MM.1S (cell line): Measurements from ENCODE around the gene RPL7A.

Experiments used
- CTCF ChIP-seq: fragments of 300-600 bp; sonication (generic); IDR thresholded peaks from 2 replicates; pipeline ENCODE4 v1.5.1; 2016; ENCODE audit warnings: antibody characterized with exemption, low read length, mixed read lengths
- EZH2 ChIP-seq: fragments of 300-600 bp; sonication (generic); optimal IDR thresholded peaks from 2 replicates; pipeline ENCODE3; 2017; ENCODE audit warnings: low read depth, mild to moderate bottlenecking, antibody characterized with exemption, low read length, mixed read lengths
- EZH2phosphoT487 ChIP-seq: fragments of 300-600 bp; sonication (generic); IDR thresholded peaks from 2 replicates; pipeline ENCODE4 v1.6.1; 2018; ENCODE audit warnings: antibody characterized with exemption, low read length

- TF ChIP-seq CTCF (no peak), EZH2 (no peak), EZH2phosphoT487 (no peak)
Measured at GRCh38 chr9:133351526-133351907, 3.5 kb downstream of the RPL7A start.
